Transverse colon (tissue), 4 donors: ENCODE data around the gene CABLES2.

Experiments used
- POLR2A ChIP-seq: fragments of 450-650 bp; IDR thresholded peaks from one replicate; pipeline ENCODE4 v1.6.1; 2016; ENCODE audit warnings: antibody characterized with exemption, mild to moderate bottlenecking, moderate library complexity
- POLR2AphosphoS5 ChIP-seq, 3 donors: sonication (generic); formaldehyde crosslinking; IDR thresholded peaks; one replicate each; pipeline ENCODE4 v1.6.1; 2016; ENCODE audit warnings: antibody characterized with exemption in 3 of 3
- TF ChIP-seq, protein P1 (sequence below), 5 experiments: fragments of 200-600 bp in 3 of 5; fragments of 450-650 bp in 2 of 5; sonication (generic) in 3 of 5; IDR thresholded peaks; 1 replicate in 2 of 5; 2 replicates in 3 of 5; pipeline ENCODE4 v1.5.1; 2016 to 2017; ENCODE audit warnings: antibody characterized with exemption in 5 of 5, inconsistent platforms in 3 of 5, mild to moderate bottlenecking in 2 of 5, moderate library complexity in 1 of 5

GRCh38 chr20:62416651-62417637 lies 9.9 kb upstream of the CABLES2 start:
- no peak for TF ChIP-seq POLR2AphosphoS5 (IDR thresholded peaks at IDR 0.05)
- TF ChIP-seq, protein P1, sequence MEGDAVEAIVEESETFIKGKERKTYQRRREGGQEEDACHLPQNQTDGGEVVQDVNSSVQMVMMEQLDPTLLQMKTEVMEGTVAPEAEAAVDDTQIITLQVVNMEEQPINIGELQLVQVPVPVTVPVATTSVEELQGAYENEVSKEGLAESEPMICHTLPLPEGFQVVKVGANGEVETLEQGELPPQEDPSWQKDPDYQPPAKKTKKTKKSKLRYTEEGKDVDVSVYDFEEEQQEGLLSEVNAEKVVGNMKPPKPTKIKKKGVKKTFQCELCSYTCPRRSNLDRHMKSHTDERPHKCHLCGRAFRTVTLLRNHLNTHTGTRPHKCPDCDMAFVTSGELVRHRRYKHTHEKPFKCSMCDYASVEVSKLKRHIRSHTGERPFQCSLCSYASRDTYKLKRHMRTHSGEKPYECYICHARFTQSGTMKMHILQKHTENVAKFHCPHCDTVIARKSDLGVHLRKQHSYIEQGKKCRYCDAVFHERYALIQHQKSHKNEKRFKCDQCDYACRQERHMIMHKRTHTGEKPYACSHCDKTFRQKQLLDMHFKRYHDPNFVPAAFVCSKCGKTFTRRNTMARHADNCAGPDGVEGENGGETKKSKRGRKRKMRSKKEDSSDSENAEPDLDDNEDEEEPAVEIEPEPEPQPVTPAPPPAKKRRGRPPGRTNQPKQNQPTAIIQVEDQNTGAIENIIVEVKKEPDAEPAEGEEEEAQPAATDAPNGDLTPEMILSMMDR (IDR thresholded peaks at IDR 0.05), result no peak
- no peak for TF ChIP-seq POLR2A
